ENCODE measurements around the gene SPINK14. TPM values are rescaled to one million over a fixed set of nuclear protein-coding genes. Genes with fewer than 3 reads are reported as not detected.

SPINK14 gene
- total and polyA plus RNA-seq, 4 donors: not detected

- no peaks in the 10 kb centered on the region for H3K9me3 ChIP-seq (ENCODE audit: control insufficient read depth in 4 of 4, insufficient read depth in 3 of 4, low read length in 3 of 4)
- peaks cover 0 to 2% (median 0%) of the 10 kb centered on the region in 3 donors for H3K27me3 ChIP-seq (ENCODE audit: control insufficient read depth in 3 of 3, insufficient read depth in 3 of 3, low read length in 2 of 3)
- no peak for DNase-seq
- no peak for ATAC-seq (ENCODE audit: insufficient read depth, low FRiP score)
- H3K27ac ChIP-seq (ENCODE audit: low read depth in 1 of 2, low read length in 1 of 2): no peak overlapping the region
- no peaks in the 10 kb centered on the region for H3K36me3 ChIP-seq (ENCODE audit: control insufficient read depth in 4 of 4, insufficient read depth in 4 of 4, low read length in 4 of 4)
- no peak overlapping the region for H3K9ac ChIP-seq (ENCODE audit: insufficient read depth in 1 of 2, low read length in 2 of 2)
- H3K4me3 ChIP-seq: no peak overlapping the region
- H3K4me1 ChIP-seq (ENCODE audit: control insufficient read depth in 5 of 5, insufficient read depth in 5 of 5, low read length in 5 of 5): no peaks in the 10 kb centered on the region
- WGBS, 2 donors: 94 to 97% methylated on average over 1 of the region's 1 CpG
- TF ChIP-seq, protein P1, sequence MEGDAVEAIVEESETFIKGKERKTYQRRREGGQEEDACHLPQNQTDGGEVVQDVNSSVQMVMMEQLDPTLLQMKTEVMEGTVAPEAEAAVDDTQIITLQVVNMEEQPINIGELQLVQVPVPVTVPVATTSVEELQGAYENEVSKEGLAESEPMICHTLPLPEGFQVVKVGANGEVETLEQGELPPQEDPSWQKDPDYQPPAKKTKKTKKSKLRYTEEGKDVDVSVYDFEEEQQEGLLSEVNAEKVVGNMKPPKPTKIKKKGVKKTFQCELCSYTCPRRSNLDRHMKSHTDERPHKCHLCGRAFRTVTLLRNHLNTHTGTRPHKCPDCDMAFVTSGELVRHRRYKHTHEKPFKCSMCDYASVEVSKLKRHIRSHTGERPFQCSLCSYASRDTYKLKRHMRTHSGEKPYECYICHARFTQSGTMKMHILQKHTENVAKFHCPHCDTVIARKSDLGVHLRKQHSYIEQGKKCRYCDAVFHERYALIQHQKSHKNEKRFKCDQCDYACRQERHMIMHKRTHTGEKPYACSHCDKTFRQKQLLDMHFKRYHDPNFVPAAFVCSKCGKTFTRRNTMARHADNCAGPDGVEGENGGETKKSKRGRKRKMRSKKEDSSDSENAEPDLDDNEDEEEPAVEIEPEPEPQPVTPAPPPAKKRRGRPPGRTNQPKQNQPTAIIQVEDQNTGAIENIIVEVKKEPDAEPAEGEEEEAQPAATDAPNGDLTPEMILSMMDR (IDR thresholded peaks at IDR 0.05; ENCODE audit: control extremely low read depth, extremely low read depth): no peak
Measured at GRCh38 chr5:148193202-148193601, 24.9 kb downstream of the SPINK14 start.

DNA sequence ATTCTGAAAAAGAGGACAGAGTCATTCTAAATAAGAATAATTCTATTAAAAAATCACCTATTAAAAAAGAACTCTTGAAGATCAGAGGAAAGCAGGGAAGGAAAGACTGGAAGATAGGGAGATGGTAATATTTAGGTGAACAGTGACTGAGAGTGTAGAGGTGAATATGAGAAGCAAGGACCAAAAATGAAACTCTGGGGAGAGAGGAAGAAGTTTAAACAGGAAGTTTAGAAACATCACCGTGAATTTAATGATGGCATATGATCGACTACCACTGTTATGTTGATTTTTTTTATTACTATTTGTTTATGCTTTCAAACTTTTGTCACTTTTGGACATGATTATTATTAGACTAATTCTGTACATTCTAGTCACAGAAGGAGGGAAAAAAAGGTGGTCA, 32.8 kb downstream of the SPINK14 start:
- DNase-seq (no peak), ATAC-seq (ENCODE audit: insufficient read depth, low FRiP score) (no peak)
- no peak overlapping the region for H3K9ac ChIP-seq (ENCODE audit: insufficient read depth in 1 of 2, low read length in 2 of 2)
- WGBS, 2 donors: 26 to 47% methylated on average over 2 of the region's 2 CpGs
- no peaks in the 10 kb centered on the region for H3K36me3 ChIP-seq (ENCODE audit: control insufficient read depth in 4 of 4, insufficient read depth in 4 of 4, low read length in 4 of 4)
- no peaks in the 10 kb centered on the region for H3K27me3 ChIP-seq (ENCODE audit: control insufficient read depth in 3 of 3, insufficient read depth in 3 of 3, low read length in 2 of 3)
- TF ChIP-seq, protein P1 (IDR thresholded peaks at IDR 0.05; ENCODE audit: control extremely low read depth, extremely low read depth): no peak
- H3K9me3 ChIP-seq (ENCODE audit: control insufficient read depth in 4 of 4, insufficient read depth in 3 of 4, low read length in 3 of 4): no peaks in the 10 kb centered on the region
- no peak overlapping the region for H3K27ac ChIP-seq (ENCODE audit: low read depth in 1 of 2, low read length in 1 of 2)
- no peaks in the 10 kb centered on the region for H3K4me1 ChIP-seq (ENCODE audit: control insufficient read depth in 5 of 5, insufficient read depth in 5 of 5, low read length in 5 of 5)
- H3K4me3 ChIP-seq: no peak overlapping the region

GRCh38 chr5:148202531-148203203, 34.3 kb downstream of the SPINK14 start, which contains the start of gene SPINK6:
Gene SPINK6 (plus strand): TSS chr5:148203042. CDS start chr5:148203097, 55 bp downstream.
- no peaks in the 10 kb centered on the region for H3K36me3 ChIP-seq (ENCODE audit: control insufficient read depth in 4 of 4, insufficient read depth in 4 of 4, low read length in 4 of 4)
- TF ChIP-seq, protein P1 (IDR thresholded peaks at IDR 0.05; ENCODE audit: control extremely low read depth, extremely low read depth): no peak
- no peaks in the 10 kb centered on the region for H3K9me3 ChIP-seq (ENCODE audit: control insufficient read depth in 4 of 4, insufficient read depth in 3 of 4, low read length in 3 of 4)
- H3K27me3 ChIP-seq (ENCODE audit: control insufficient read depth in 3 of 3, insufficient read depth in 3 of 3, low read length in 2 of 3): no peaks in the 10 kb centered on the region
- H3K9ac ChIP-seq (ENCODE audit: insufficient read depth in 1 of 2, low read length in 2 of 2): no peak within 1 kb of the TSS
- DNase-seq (no peak), ATAC-seq (ENCODE audit: insufficient read depth, low FRiP score) (no peak)
- H3K4me1 ChIP-seq (ENCODE audit: control insufficient read depth in 5 of 5, insufficient read depth in 5 of 5, low read length in 5 of 5): no peaks in the 10 kb centered on the region
- H3K27ac ChIP-seq (ENCODE audit: low read depth in 1 of 2, low read length in 1 of 2): no peak within 1 kb of the TSS
- WGBS, 2 donors: 93 to 98% methylated on average over 2 of the region's 2 CpGs
- no peak within 1 kb of the TSS for H3K4me3 ChIP-seq
